HL-60 (cell line): ENCODE data around the gene EGFL7.

ENCODE experiments used
- POLR2AphosphoS5 ChIP-seq: IDR thresholded peaks from 2 replicates; pipeline ENCODE4 v1.6.1; 2012; ENCODE audit warnings: low read depth
- TF ChIP-seq, protein P1 (sequence below): IDR thresholded peaks from one replicate; pipeline ENCODE4 v1.5.1; 2011; ENCODE audit warnings: low read length, control low read depth, inconsistent platforms; ENCODE audit not compliant: insufficient read depth
- TF ChIP-seq, protein P2 (sequence below): IDR thresholded peaks from 2 replicates; pipeline ENCODE4 v1.6.1; 2012; ENCODE audit warnings: low read depth; ENCODE audit not compliant: insufficient replicate concordance

DNA sequence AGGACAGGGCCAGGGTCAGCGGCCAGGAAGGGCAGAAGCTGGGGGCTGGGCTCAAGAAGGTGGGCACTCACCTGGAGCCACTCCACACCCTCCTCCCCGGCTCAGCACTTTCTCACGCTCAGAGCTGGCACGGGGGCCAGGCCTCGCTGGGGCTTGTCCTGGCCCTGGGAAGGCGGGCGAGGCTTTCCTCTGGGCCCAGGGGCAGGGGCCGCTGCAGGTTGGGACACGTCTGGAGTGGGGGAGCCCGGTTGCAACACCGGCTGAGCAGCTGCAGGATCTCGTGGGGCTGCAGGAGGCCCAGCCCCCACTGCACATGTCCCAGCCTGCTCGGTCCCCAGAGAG lies 38.9 kb upstream of the EGFL7 start:
- TF ChIP-seq POLR2AphosphoS5 = no peak
- TF ChIP-seq, protein P1, sequence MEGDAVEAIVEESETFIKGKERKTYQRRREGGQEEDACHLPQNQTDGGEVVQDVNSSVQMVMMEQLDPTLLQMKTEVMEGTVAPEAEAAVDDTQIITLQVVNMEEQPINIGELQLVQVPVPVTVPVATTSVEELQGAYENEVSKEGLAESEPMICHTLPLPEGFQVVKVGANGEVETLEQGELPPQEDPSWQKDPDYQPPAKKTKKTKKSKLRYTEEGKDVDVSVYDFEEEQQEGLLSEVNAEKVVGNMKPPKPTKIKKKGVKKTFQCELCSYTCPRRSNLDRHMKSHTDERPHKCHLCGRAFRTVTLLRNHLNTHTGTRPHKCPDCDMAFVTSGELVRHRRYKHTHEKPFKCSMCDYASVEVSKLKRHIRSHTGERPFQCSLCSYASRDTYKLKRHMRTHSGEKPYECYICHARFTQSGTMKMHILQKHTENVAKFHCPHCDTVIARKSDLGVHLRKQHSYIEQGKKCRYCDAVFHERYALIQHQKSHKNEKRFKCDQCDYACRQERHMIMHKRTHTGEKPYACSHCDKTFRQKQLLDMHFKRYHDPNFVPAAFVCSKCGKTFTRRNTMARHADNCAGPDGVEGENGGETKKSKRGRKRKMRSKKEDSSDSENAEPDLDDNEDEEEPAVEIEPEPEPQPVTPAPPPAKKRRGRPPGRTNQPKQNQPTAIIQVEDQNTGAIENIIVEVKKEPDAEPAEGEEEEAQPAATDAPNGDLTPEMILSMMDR = no peak
- TF ChIP-seq, protein P2, sequence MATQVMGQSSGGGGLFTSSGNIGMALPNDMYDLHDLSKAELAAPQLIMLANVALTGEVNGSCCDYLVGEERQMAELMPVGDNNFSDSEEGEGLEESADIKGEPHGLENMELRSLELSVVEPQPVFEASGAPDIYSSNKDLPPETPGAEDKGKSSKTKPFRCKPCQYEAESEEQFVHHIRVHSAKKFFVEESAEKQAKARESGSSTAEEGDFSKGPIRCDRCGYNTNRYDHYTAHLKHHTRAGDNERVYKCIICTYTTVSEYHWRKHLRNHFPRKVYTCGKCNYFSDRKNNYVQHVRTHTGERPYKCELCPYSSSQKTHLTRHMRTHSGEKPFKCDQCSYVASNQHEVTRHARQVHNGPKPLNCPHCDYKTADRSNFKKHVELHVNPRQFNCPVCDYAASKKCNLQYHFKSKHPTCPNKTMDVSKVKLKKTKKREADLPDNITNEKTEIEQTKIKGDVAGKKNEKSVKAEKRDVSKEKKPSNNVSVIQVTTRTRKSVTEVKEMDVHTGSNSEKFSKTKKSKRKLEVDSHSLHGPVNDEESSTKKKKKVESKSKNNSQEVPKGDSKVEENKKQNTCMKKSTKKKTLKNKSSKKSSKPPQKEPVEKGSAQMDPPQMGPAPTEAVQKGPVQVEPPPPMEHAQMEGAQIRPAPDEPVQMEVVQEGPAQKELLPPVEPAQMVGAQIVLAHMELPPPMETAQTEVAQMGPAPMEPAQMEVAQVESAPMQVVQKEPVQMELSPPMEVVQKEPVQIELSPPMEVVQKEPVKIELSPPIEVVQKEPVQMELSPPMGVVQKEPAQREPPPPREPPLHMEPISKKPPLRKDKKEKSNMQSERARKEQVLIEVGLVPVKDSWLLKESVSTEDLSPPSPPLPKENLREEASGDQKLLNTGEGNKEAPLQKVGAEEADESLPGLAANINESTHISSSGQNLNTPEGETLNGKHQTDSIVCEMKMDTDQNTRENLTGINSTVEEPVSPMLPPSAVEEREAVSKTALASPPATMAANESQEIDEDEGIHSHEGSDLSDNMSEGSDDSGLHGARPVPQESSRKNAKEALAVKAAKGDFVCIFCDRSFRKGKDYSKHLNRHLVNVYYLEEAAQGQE = no peak
